GM12875 (cell line): ENCODE measurements around the gene FAM174C.
A peak's percentile ranks its signal among the peaks of the same experiment; 100 is the strongest.

Experiments used
- H3K4me3 ChIP-seq: one replicate; pipeline ENCODE4 v1.5.1; 2011; ENCODE audit warnings: low read depth, low read length, control low read depth
- TF ChIP-seq, protein P1 (sequence below): IDR thresholded peaks from 2 replicates; pipeline ENCODE4 v1.5.1; 2011; ENCODE audit warnings: low read depth, mild to moderate bottlenecking, control low read depth, inconsistent platforms, low read length, moderate library complexity, borderline replicate concordance; ENCODE audit not compliant: insufficient read depth

The FAM174C gene

GRCh38 chr19:1258707-1259205, 16.6 kb upstream of the FAM174C start:
- H3K4me3 ChIP-seq = peak overlapping the region; percentile 46
- TF ChIP-seq, protein P1, sequence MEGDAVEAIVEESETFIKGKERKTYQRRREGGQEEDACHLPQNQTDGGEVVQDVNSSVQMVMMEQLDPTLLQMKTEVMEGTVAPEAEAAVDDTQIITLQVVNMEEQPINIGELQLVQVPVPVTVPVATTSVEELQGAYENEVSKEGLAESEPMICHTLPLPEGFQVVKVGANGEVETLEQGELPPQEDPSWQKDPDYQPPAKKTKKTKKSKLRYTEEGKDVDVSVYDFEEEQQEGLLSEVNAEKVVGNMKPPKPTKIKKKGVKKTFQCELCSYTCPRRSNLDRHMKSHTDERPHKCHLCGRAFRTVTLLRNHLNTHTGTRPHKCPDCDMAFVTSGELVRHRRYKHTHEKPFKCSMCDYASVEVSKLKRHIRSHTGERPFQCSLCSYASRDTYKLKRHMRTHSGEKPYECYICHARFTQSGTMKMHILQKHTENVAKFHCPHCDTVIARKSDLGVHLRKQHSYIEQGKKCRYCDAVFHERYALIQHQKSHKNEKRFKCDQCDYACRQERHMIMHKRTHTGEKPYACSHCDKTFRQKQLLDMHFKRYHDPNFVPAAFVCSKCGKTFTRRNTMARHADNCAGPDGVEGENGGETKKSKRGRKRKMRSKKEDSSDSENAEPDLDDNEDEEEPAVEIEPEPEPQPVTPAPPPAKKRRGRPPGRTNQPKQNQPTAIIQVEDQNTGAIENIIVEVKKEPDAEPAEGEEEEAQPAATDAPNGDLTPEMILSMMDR = no peak

GRCh38 chr19:1259206-1259875, 16.0 kb upstream of the FAM174C start:
- H3K4me3 ChIP-seq = peak overlapping the region; percentile 46
- TF ChIP-seq, protein P1 = no peak

GRCh38 chr19:1259876-1260748, 15.2 kb upstream of the FAM174C start:
- H3K4me3 ChIP-seq = peak overlapping the region; percentile 46
- TF ChIP-seq, protein P1 = no peak

- TF ChIP-seq, protein P1 = no peak
- peak overlapping the region; percentile 68 for H3K4me3 ChIP-seq
These were observed 14.4 kb upstream of the FAM174C start for GRCh38 chr19:1260749-1261537.

GRCh38 chr19:1261538-1261797, 13.9 kb upstream of the FAM174C start:
- TF ChIP-seq, protein P1 = peak; percentile 44; the same call in 1 of the 2 replicates
- H3K4me3 ChIP-seq = peak overlapping the region; percentile 68

DNA sequence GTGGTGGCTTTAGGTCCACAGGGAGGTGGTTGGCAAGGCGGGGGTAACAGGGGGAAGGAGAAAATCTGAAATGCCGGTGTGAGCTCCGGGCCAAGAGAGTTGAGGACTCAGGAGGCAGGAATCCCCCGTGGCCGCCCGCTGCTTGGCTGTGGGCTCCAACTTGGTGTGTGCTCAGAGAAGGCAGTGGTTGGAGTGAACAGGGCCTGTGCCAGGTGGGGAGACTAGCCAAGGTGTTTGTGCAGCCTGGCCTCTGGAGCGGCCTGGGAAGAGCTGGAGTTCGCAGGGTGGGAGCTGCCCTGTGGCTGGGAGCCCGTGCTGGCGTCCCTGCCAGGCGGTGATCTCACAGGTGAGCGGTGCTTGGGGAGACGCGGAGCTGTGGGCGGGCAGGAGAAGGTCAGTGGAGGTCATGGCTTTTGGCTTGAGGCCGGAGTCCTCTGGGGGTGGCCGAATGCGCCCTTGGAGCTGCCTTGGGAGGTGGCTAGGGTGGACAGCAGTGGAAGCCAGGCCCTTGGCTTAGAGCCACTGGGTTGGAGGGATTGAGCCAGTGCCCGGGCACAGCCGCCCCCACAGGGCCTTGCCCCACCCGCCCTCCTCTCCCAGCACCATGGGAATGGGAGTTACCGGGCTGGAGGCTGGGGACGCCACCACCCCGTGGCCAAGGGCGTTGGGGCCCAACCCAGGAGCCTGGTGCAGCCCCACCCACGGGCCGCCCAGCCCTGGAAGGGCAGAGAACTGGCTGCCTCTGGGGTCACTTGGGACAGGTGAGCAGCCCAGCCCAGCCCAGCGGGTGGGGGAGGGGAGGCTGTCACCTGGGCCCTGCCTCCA, 13.3 kb upstream of the FAM174C start:
- H3K4me3 ChIP-seq = peak overlapping the region; percentile 68
- TF ChIP-seq, protein P1 = no peak
